ENCODE results near the gene NOX3. TPM values are rescaled to one million over a fixed set of nuclear protein-coding genes. Genes with fewer than 3 reads are reported as not detected.

Gene NOX3
- total RNA-seq, 1 donor from 2014 or later = not detected

- H3K36me3 Mint-ChIP-seq (ENCODE audit: unreplicated experiment) = no peaks in the 10 kb centered on the region
- no peak overlapping the region for H3K27ac Mint-ChIP-seq (ENCODE audit: unreplicated experiment)
Measured at GRCh38 chr6:155444952-155445903, 10.4 kb downstream of the NOX3 start.

GRCh38 chr6:155444120-155444917, 11.3 kb downstream of the NOX3 start:
- Mint-ChIP-seq H3K4me3 (ENCODE audit: unreplicated experiment) (no peak overlapping the region), H3K27ac (ENCODE audit: unreplicated experiment) (no peak overlapping the region), H3K36me3 (ENCODE audit: unreplicated experiment) (no peaks in the 10 kb centered on the region), H3K27me3 (ENCODE audit: unreplicated experiment) (peaks cover 2% of the 10 kb centered on the region), H3K4me1 (ENCODE audit: unreplicated experiment) (no peaks in the 10 kb centered on the region), H3K9me3 (ENCODE audit: unreplicated experiment) (no peaks in the 10 kb centered on the region)
- no peak for DNase-seq (ENCODE audit: extremely low spot score, unreplicated experiment)
- TF ChIP-seq, protein P1, sequence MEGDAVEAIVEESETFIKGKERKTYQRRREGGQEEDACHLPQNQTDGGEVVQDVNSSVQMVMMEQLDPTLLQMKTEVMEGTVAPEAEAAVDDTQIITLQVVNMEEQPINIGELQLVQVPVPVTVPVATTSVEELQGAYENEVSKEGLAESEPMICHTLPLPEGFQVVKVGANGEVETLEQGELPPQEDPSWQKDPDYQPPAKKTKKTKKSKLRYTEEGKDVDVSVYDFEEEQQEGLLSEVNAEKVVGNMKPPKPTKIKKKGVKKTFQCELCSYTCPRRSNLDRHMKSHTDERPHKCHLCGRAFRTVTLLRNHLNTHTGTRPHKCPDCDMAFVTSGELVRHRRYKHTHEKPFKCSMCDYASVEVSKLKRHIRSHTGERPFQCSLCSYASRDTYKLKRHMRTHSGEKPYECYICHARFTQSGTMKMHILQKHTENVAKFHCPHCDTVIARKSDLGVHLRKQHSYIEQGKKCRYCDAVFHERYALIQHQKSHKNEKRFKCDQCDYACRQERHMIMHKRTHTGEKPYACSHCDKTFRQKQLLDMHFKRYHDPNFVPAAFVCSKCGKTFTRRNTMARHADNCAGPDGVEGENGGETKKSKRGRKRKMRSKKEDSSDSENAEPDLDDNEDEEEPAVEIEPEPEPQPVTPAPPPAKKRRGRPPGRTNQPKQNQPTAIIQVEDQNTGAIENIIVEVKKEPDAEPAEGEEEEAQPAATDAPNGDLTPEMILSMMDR (IDR thresholded peaks at IDR 0.05) = no peak

More at GRCh38 chr6:155444952-155445903, 10.4 kb downstream of the NOX3 start:
- no peak for DNase-seq (ENCODE audit: extremely low spot score, unreplicated experiment)
- TF ChIP-seq, protein P1 (IDR thresholded peaks at IDR 0.05) = no peak
- Mint-ChIP-seq H3K4me3 (ENCODE audit: unreplicated experiment) (no peak overlapping the region), H3K27me3 (ENCODE audit: unreplicated experiment) (peaks cover 2% of the 10 kb centered on the region), H3K4me1 (ENCODE audit: unreplicated experiment) (no peaks in the 10 kb centered on the region), H3K9me3 (ENCODE audit: unreplicated experiment) (no peaks in the 10 kb centered on the region)

- Mint-ChIP-seq H3K27ac (ENCODE audit: unreplicated experiment) (no peak overlapping the region), H3K4me1 (ENCODE audit: unreplicated experiment) (no peaks in the 10 kb centered on the region)
Measured at GRCh38 chr6:155443168-155443567, 12.5 kb downstream of the NOX3 start.

DNA sequence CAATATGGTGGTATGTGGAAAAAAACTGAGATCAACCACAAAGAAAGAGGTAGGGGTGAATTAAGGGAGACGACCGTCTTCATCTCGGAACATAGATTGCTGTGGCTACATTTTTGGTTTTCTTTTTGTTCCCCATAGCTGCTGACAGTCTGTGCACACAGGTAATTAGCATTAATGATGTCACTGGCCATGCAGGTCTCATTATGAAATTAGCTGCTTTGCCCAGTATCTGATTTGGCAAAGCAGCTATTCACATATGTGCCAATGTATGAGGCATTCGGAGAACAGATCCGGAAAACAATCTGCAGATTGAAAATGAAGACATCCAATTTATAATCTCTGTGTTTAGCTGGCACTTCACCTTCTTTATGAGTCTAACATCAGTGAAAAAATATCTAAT, 13.1 kb downstream of the NOX3 start:
- TF ChIP-seq, protein P1 (IDR thresholded peaks at IDR 0.05) = no peak
- no peaks in the 10 kb centered on the region for H3K36me3 Mint-ChIP-seq (ENCODE audit: unreplicated experiment)

More at GRCh38 chr6:155443168-155443567, 12.5 kb downstream of the NOX3 start:
- Mint-ChIP-seq H3K9me3 (ENCODE audit: unreplicated experiment) (no peaks in the 10 kb centered on the region), H3K27me3 (ENCODE audit: unreplicated experiment) (no peaks in the 10 kb centered on the region), H3K36me3 (ENCODE audit: unreplicated experiment) (no peaks in the 10 kb centered on the region), H3K4me3 (ENCODE audit: unreplicated experiment) (no peak overlapping the region)
- TF ChIP-seq, protein P1 (IDR thresholded peaks at IDR 0.05) = no peak
- no peak for DNase-seq (ENCODE audit: extremely low spot score, unreplicated experiment)

GRCh38 chr6:155441112-155441465, 14.6 kb downstream of the NOX3 start:
- no peaks in the 10 kb centered on the region for H3K4me1 Mint-ChIP-seq (ENCODE audit: unreplicated experiment)
- TF ChIP-seq, protein P1 (IDR thresholded peaks at IDR 0.05) = no peak
- H3K36me3 Mint-ChIP-seq (ENCODE audit: unreplicated experiment) = no peaks in the 10 kb centered on the region
- no peaks in the 10 kb centered on the region for H3K9me3 Mint-ChIP-seq (ENCODE audit: unreplicated experiment)
- H3K27ac Mint-ChIP-seq (ENCODE audit: unreplicated experiment) = no peak overlapping the region
- no peak overlapping the region for H3K4me3 Mint-ChIP-seq (ENCODE audit: unreplicated experiment)
- no peaks in the 10 kb centered on the region for H3K27me3 Mint-ChIP-seq (ENCODE audit: unreplicated experiment)
- DNase-seq (ENCODE audit: extremely low spot score, unreplicated experiment) = no peak

More for the DNA sequence above, 13.1 kb downstream of the NOX3 start:
- Mint-ChIP-seq H3K4me3 (ENCODE audit: unreplicated experiment) (no peak overlapping the region), H3K27ac (ENCODE audit: unreplicated experiment) (no peak overlapping the region), H3K4me1 (ENCODE audit: unreplicated experiment) (no peaks in the 10 kb centered on the region), H3K9me3 (ENCODE audit: unreplicated experiment) (no peaks in the 10 kb centered on the region), H3K27me3 (ENCODE audit: unreplicated experiment) (no peaks in the 10 kb centered on the region)
- no peak for DNase-seq (ENCODE audit: extremely low spot score, unreplicated experiment)
